Neural progenitor cell (in vitro differentiated cells): ENCODE data around the gene SHISAL2A.

ENCODE experiments used
- EZH2phosphoT487 ChIP-seq: fragments of 200-600 bp; sonication (generic); IDR thresholded peaks from 2 replicates; pipeline ENCODE4 v1.6.1; 2017; ENCODE audit warnings: antibody characterized with exemption
- TF ChIP-seq, protein P1 (sequence below): fragments of 200-600 bp; sonication (generic); IDR thresholded peaks from 2 replicates; pipeline ENCODE4 v1.5.1; 2017; ENCODE audit warnings: antibody characterized with exemption, mild to moderate bottlenecking

DNA sequence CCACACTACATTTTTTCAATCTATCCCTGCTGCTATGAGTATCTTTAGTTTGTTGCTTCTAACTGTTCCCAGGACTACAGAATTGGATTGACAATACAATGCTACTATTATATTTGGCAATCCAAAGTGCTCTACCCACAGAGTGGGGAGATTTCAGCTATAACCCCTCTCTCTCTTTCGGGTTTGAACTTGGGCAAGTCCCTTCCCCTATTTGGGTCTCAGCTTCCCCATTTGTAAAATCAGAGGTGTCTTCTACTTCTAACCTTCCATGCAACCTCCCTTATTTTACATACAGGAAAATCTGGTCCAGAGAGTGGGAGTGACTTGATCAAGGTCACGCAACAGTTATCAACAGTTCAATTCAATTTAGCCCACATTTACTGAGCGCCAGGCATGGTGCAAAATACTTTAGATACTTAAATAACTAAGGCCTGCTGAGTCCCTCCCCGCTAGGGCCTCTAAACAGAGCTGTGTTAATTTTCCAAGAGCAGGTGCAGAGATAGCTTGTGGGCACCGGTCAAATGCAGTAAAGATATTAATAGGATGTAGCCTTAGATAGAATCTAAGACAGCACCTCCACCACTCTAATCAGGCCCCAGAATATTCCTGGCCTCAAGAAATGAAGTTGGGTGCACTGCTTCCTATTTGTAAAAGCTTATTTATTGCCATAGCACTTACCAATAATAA lies 40.2 kb upstream of the SHISAL2A start:
- TF ChIP-seq, protein P1, sequence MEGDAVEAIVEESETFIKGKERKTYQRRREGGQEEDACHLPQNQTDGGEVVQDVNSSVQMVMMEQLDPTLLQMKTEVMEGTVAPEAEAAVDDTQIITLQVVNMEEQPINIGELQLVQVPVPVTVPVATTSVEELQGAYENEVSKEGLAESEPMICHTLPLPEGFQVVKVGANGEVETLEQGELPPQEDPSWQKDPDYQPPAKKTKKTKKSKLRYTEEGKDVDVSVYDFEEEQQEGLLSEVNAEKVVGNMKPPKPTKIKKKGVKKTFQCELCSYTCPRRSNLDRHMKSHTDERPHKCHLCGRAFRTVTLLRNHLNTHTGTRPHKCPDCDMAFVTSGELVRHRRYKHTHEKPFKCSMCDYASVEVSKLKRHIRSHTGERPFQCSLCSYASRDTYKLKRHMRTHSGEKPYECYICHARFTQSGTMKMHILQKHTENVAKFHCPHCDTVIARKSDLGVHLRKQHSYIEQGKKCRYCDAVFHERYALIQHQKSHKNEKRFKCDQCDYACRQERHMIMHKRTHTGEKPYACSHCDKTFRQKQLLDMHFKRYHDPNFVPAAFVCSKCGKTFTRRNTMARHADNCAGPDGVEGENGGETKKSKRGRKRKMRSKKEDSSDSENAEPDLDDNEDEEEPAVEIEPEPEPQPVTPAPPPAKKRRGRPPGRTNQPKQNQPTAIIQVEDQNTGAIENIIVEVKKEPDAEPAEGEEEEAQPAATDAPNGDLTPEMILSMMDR, result no peak
- no peak for TF ChIP-seq EZH2phosphoT487
